Measurements from ENCODE around the gene MRPS18A. TPM values are rescaled to one million over a fixed set of nuclear protein-coding genes. Genes with fewer than 3 reads are reported as not detected.
A peak's percentile ranks its signal among the peaks of the same experiment; 100 is the strongest.

Gene MRPS18A
- total and polyA plus RNA-seq, 2 of the 13 experiments (the other 11 are each of a cell fraction or from before 2014, with no cell fraction given) = 87.8 to 89.1 TPM

DNA sequence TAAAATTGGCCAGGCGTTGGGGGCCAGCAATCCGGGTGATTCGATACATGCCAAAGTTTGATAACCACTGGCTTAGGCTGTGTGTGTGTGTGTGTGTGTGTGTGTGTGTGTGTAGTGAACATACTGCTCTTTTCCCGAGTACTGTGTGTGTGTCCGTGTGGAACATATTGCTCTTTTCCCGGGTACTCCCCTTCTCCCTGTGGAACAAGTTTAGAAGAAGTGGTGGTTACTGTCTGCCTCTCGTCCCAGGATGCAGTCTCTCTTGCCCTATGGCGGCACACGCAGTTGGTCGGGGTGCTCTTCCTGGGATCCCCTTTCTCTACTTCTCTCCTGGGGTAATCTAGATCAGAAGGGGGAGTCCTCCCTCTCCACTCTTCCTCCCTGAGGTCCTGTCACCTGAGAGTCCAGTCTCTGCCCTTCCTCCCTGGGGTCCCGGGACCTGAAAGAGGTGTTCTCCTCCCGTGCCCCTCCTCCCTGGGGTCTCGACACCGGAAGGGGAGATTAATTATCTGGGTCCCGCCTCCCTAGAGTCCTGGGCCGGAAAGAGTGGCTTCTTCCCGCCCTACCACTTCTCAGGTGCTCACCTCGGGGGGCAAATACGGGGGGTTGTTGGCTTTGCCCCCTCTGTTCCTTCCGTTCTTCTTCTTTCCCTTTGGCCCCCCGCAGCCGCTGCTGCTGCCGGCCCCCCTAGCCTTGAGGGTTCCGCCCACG, 59.0 kb downstream of the MRPS18A start (continued):
- no peak for TF ChIP-seq ZNF367 (CRISPR knock-in tag; IDR thresholded peaks at IDR 0.05; ENCODE audit: borderline replicate concordance)
- 0 out of 2 replicates have a peak, but pooled peaks have one; percentile 46 for TF ChIP-seq SRY (CRISPR knock-in tag; IDR thresholded peaks at IDR 0.05)
- no peak for TF ChIP-seq ZNF607 (CRISPR knock-in tag; IDR thresholded peaks at IDR 0.05; ENCODE audit: borderline replicate concordance)
- TF ChIP-seq ZFP1 (CRISPR knock-in tag; IDR thresholded peaks at IDR 0.05) = no peak
- TF ChIP-seq CAMTA2 (CRISPR knock-in tag; IDR thresholded peaks at IDR 0.05; ENCODE audit: borderline replicate concordance) = 0 out of 2 replicates have a peak, but pooled peaks have one; percentile 47
- TF ChIP-seq SMARCC2 (IDR thresholded peaks at IDR 0.05) = no peak
- TF ChIP-seq ZNF530 (CRISPR knock-in tag; IDR thresholded peaks at IDR 0.05; ENCODE audit: low read depth) = no peak
- no peak for TF ChIP-seq SIN3B (IDR thresholded peaks at IDR 0.05; ENCODE audit: low read length)
- TF ChIP-seq ZNF343 (CRISPR knock-in tag; IDR thresholded peaks at IDR 0.05) = 0 out of 2 replicates have a peak, but pooled peaks have one; percentile 25
- TF ChIP-seq, protein P1, sequence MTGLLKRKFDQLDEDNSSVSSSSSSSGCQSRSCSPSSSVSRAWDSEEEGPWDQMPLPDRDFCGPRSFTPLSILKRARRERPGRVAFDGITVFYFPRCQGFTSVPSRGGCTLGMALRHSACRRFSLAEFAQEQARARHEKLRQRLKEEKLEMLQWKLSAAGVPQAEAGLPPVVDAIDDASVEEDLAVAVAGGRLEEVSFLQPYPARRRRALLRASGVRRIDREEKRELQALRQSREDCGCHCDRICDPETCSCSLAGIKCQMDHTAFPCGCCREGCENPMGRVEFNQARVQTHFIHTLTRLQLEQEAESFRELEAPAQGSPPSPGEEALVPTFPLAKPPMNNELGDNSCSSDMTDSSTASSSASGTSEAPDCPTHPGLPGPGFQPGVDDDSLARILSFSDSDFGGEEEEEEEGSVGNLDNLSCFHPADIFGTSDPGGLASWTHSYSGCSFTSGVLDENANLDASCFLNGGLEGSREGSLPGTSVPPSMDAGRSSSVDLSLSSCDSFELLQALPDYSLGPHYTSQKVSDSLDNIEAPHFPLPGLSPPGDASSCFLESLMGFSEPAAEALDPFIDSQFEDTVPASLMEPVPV (CRISPR knock-in tag; IDR thresholded peaks at IDR 0.05) = no peak
- TF ChIP-seq ZNF703 (CRISPR knock-in tag; IDR thresholded peaks at IDR 0.05; ENCODE audit: borderline replicate concordance) = no peak; the same call in 1 of the 2 replicates
- no peak for TF ChIP-seq HNRNPK (IDR thresholded peaks at IDR 0.05; ENCODE audit: low read depth, low read length, poor library complexity, severe bottlenecking)
- TF ChIP-seq MAFG (CRISPR knock-in tag; IDR thresholded peaks at IDR 0.05) = no peak
- TF ChIP-seq SNAPC2 (CRISPR knock-in tag; IDR thresholded peaks at IDR 0.05) = peak; percentile 54; the same call in 1 of the 2 replicates
- TF ChIP-seq SNAI1 (CRISPR knock-in tag; IDR thresholded peaks at IDR 0.05; ENCODE audit: borderline replicate concordance) = no peak
- TF ChIP-seq HIVEP1 (CRISPR knock-in tag; IDR thresholded peaks at IDR 0.05) = no peak
- no peak for TF ChIP-seq RFX5 (IDR thresholded peaks at IDR 0.05; ENCODE audit: low read depth, low read length)
- TF ChIP-seq, protein P2, sequence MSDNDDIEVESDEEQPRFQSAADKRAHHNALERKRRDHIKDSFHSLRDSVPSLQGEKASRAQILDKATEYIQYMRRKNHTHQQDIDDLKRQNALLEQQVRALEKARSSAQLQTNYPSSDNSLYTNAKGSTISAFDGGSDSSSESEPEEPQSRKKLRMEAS (IDR thresholded peaks at IDR 0.05) = no peak
- peak; percentile 22; the same call in 1 of the 2 replicates for TF ChIP-seq ZNF678 (CRISPR knock-in tag; IDR thresholded peaks at IDR 0.05)
- TF ChIP-seq MED13 (CRISPR knock-in tag; IDR thresholded peaks at IDR 0.05) = no peak
- no peak for TF ChIP-seq CC2D1A (CRISPR knock-in tag; IDR thresholded peaks at IDR 0.05)
- TF ChIP-seq ZKSCAN8 (CRISPR knock-in tag; IDR thresholded peaks at IDR 0.05; ENCODE audit: borderline replicate concordance) = no peak
- no peak for TF ChIP-seq ZNF225 (CRISPR knock-in tag; IDR thresholded peaks at IDR 0.05)
- 0 out of 2 replicates have a peak, but pooled peaks have one; percentile 5 for TF ChIP-seq SIX1 (CRISPR knock-in tag; IDR thresholded peaks at IDR 0.05; ENCODE audit: borderline replicate concordance)
- no peak for TF ChIP-seq NFE2L2 (IDR thresholded peaks at IDR 0.05; ENCODE audit: low read length)
- TF ChIP-seq ZNF652 (CRISPR knock-in tag; IDR thresholded peaks at IDR 0.05; ENCODE audit: borderline replicate concordance, low read depth) = 0 out of 2 replicates have a peak, but pooled peaks have one; percentile 4
- TF ChIP-seq, protein P3, sequence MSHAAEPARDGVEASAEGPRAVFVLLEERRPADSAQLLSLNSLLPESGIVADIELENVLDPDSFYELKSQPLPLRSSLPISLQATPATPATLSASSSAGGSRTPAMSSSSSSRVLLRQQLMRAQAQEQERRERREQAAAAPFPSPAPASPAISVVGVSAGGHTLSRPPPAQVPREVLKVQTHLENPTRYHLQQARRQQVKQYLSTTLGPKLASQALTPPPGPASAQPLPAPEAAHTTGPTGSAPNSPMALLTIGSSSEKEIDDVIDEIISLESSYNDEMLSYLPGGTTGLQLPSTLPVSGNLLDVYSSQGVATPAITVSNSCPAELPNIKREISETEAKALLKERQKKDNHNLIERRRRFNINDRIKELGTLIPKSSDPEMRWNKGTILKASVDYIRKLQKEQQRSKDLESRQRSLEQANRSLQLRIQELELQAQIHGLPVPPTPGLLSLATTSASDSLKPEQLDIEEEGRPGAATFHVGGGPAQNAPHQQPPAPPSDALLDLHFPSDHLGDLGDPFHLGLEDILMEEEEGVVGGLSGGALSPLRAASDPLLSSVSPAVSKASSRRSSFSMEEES (CRISPR knock-in tag; IDR thresholded peaks at IDR 0.05) = no peak
- TF ChIP-seq SCMH1 (CRISPR knock-in tag; IDR thresholded peaks at IDR 0.05; ENCODE audit: borderline replicate concordance) = no peak

Measured in HepG2 (cell line).